Activated CD4-positive, alpha-beta T cell treated with anti-CD3 and anti-CD28 coated beads, Interleukin-2, Interleukin-6, amounts not matched to agents 100 ng/mL and 50 ng/mL, durations not matched to agents 16 hours and 8 hours (primary cell): ENCODE measurements around the gene SCARB1.
A peak's percentile ranks its signal among the peaks of the same experiment; 100 is the strongest.

Experiments used
- DNase-seq: peaks from one replicate; pipeline ENCODE4 v3.0.0-alpha.2; 2020

SCARB1 gene

GRCh38 chr12:124861898-124862676 is 1.6 kb downstream of the SCARB1 start:
- DNase-seq, result peak; percentile 49

- DNase-seq, result no peak
These were observed 2.2 kb downstream of the SCARB1 start for GRCh38 chr12:124861492-124861891.

- no peak for DNase-seq
These were observed 5.7 kb downstream of the SCARB1 start for GRCh38 chr12:124857921-124858461.

- no peak for DNase-seq
These were observed 6.9 kb downstream of the SCARB1 start for GRCh38 chr12:124856842-124857178.

GRCh38 chr12:124856132-124856841 is 7.4 kb downstream of the SCARB1 start:
- DNase-seq, result no peak

GRCh38 chr12:124855275-124855957 is 8.2 kb downstream of the SCARB1 start:
- DNase-seq, result no peak

- no peak for DNase-seq
These were observed 9.0 kb downstream of the SCARB1 start for GRCh38 chr12:124854637-124855184.

GRCh38 chr12:124853781-124854636 is 9.7 kb downstream of the SCARB1 start:
- no peak for DNase-seq

GRCh38 chr12:124852911-124853427 is 10.7 kb downstream of the SCARB1 start:
- no peak for DNase-seq

- DNase-seq, result no peak
These were observed 11.3 kb downstream of the SCARB1 start for GRCh38 chr12:124852329-124852831.

GRCh38 chr12:124851342-124851741 is 12.3 kb downstream of the SCARB1 start:
- no peak for DNase-seq

GRCh38 chr12:124849382-124849781 is 14.3 kb downstream of the SCARB1 start:
- DNase-seq, result no peak

GRCh38 chr12:124848621-124849380 is 14.9 kb downstream of the SCARB1 start:
- DNase-seq, result no peak

GRCh38 chr12:124847113-124848074 is 16.3 kb downstream of the SCARB1 start:
- DNase-seq, result no peak

GRCh38 chr12:124844411-124845397 is 19.0 kb downstream of the SCARB1 start:
- DNase-seq, result no peak

- no peak for DNase-seq
These were observed 20.7 kb downstream of the SCARB1 start for GRCh38 chr12:124842800-124843510.

GRCh38 chr12:124842073-124842749 is 21.5 kb downstream of the SCARB1 start:
- no peak for DNase-seq
